ENCODE results near the gene ATRN.
"Not testable (repeated sequence)": the region's sequence is repeated elsewhere in the genome, so short reads cannot be mapped to it uniquely, and the experiment has no call there.

ATRN gene

DNA sequence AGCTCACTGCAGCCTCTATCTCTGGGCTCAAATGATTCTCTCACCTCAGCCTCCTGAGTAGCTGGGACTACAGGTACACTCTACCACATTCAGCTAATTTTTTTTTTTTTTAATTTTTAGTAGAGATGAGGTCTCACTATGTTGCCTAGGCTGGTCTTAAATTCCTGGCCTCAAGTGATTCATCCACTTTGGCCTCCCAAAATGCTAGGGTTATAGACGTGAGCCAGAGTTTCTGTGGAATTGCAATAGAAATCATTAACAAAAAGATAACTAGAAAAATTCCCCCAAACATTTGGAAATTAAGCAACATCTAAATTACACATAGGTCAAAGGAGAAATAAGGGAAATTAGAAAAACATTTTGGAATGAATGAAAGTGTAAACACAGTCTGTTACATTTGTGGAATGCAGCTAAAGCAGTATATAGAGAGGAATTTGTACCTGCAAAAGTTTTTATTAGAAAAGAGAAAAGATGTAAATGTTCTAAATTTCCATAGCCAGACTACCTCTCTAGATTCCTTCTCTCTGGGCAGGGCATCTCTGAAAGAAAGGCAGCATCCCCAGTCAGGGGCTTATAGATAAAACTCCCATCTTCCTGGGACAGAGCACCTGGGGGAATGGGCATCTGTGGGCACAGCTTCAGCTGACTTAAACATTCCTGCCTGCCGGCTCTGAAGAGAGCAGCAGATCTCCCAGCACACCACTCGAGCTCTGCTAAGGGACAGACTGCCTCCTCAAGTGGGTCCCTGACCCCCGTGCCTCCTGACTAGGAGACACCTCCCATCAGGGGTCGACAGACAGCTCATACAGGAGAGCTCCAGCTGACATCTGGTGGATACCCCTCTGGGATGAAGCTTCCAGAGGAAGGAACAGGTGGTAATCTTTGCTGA, 51.3 kb downstream of the ATRN start:
- DNase-seq = no peak

DNA sequence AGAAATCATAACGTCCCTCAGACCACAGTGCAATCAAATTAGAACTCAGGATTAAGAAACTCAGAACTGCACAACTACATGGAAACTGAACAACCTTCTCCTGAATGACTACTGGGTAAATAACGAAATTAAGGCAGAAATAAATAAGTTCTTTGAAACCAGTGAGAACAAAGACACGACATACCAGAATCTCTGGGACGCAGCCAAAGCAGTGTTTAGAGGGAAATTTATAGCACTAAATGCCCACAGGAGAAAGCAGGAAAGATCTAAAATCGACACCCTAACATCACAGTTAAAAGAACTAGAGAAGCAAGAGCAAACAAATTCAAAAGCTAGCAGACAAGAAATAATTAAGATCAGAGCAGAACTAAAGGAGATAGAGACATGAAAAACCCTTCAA, 53.9 kb downstream of the ATRN start:
- not testable (repeated sequence) for DNase-seq

DNA sequence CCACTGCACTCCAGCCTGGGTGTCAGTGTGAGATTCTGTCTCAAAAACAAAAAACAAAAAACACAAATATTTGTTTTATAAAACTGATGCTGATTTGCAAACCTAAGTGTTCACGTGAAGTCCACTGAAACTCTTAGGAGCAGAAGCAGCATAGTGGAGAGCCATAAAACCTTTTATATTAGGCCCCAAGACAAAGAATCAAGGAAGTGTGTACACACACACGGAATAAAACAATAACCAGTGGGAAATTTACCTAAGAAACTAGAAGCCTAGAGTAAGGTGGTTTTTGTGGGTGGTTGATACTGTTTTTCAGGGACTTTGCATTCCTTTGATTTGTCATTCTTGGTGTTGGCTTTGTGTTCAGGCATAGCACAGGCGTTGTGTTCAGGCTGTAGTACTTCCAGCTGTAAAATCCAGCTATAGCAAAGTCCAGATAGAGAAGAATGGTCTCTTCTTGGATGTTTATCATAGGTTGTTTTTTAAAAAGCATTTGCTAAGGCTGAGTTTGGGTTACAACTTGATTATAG, 61.3 kb downstream of the ATRN start:
- DNase-seq = no peak

DNA sequence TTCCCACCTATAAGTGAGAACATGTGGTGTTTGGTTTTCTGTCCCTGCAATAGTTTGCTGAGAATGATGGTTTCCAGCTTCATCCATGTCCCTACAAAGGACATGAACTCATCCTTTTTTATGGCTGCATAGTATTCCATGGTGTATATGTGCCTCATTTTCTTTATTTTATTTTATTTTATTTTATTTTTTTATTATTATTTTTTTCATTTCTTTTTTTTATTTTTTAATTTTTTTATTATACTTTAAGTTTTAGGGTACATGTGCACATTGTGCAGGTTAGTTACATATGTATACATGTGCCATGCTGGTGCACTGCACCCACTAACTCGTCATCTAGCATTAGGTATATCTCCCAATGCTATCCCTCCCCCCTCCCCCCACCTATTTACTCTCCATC, 66.9 kb downstream of the ATRN start:
- not testable (repeated sequence) for DNase-seq

GRCh38 chr20:3539311-3540107, 68.7 kb downstream of the ATRN start:
- no peak for DNase-seq

DNA sequence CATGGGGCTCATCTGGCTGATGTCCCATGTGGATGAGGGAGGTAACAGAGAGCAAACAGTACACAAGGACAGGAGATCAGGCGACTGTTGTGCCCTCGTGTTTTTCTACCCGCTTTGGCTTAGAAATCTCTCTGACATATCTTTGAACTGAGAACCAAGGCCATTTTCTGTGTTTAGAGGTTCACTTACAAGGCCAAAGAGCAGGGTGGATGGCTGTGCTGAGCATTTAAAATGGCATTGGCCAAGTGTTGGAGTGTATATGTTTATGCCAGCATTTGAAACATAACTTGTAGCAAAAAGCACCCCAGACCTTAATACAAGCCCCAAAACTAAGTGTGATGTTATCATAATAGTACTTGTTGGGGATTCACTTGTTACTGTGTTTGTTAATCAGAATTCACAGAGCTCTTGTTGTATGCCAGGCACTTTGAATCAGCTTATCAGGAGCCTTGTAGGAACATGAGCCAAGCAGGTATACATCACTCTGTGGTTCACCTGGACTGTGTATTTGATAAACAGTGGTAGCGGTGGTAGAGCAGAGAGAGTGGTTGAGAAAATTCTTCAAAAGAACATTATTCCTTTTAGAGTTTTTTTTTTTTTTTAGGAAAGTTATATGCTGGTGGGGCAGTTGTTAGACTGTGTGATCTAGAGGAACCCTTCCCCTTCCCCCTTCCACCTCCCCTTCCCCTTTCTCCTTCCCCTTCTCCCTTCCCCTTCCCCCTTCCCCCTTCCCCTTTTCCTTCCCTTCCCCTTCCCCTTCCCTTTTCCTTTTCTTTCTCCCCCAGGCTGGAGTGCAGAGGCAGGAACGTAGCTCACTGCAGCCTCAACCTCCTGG, 71.3 kb downstream of the ATRN start:
- DNase-seq = no peak

- no peak for DNase-seq
Measured at GRCh38 chr20:3543901-3544507, 73.2 kb downstream of the ATRN start.

- DNase-seq = no peak
Measured at GRCh38 chr20:3545401-3545925, 74.6 kb downstream of the ATRN start.

GRCh38 chr20:3547906-3548305, 77.1 kb downstream of the ATRN start:
- no peak for DNase-seq

- DNase-seq = no peak
Measured at GRCh38 chr20:3550837-3551236, 80.0 kb downstream of the ATRN start.

DNA sequence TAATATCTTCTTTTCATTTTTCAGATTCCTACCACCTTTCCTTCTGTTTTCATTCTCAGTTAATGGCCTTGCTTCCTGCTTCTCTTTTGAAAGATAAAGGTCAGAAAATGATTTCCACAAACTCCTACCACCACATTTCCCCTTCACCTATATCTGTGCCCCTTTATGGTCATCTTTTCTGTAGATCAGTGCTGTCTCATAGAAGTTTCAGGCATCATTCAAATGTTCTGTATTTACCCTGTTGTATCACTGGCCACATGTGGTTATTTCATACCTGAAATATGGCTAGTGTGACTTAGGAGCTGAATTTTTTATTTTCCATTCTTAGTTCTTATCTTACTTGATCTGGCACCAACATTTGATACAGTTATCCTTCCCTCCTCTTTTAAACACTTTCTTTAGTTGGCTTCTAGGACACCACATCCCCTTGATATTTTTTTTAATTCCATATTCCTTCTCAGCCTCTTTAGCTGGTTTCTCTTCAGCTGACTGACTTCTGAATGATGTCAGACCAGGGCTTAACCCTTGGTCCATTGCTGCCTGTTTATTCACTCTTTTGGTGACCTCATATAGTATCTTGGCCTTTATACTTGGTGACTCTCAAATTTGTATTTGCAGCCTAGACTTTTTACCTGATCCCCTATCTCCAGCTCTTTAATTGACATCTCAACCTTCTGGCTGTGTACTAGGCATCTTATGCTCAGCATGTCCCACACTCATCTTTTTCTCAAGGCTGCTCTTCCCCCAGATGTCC, 81.0 kb downstream of the ATRN start:
- no peak for DNase-seq

DNA sequence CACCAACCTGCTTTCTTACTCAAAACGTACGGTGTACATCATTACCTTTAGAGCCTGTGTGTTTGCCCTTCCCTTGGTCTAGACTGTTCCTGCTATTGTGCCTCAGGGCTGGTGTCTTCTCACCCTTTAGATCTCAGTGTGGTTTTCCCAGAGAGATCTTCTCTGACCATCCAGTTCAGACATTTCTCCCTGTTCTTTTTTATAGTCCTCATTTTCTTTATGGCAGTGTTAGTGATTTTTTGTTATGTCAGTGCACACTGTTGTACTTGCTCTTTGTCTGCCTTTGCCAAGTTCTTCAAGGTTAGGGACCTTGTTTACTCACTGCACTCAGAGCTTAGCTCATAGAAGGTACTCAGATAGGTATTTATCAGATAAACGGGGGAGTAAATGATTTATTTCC, 82.8 kb downstream of the ATRN start:
- DNase-seq = no peak

GRCh38 chr20:3557237-3557785, 86.5 kb downstream of the ATRN start:
- DNase-seq = no peak

- DNase-seq = no peak
Measured at GRCh38 chr20:3559231-3559630, 88.4 kb downstream of the ATRN start.

DNA sequence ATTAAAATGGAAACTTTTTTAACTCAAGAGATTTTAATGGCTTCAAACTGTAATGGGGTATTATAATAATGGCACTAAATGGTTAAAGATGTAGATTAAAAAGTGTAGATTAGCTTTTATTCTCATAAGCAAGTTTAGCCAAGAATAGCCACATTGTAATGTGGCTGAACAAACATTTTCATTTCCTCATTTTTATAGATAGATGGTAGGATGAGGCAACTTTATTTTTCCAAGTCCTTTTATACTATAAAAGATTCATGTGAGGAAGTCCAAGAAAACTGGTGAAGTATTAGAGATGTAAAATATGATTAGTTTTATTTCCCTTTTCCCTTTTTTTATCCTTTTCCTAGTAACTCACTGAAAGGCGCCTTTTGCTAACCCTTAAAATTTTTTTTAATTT, 88.8 kb downstream of the ATRN start:
- no peak for DNase-seq

- DNase-seq = no peak
Measured at GRCh38 chr20:3560162-3560561, 89.3 kb downstream of the ATRN start.

GRCh38 chr20:3560578-3560977, 89.8 kb downstream of the ATRN start:
- no peak for DNase-seq

DNA sequence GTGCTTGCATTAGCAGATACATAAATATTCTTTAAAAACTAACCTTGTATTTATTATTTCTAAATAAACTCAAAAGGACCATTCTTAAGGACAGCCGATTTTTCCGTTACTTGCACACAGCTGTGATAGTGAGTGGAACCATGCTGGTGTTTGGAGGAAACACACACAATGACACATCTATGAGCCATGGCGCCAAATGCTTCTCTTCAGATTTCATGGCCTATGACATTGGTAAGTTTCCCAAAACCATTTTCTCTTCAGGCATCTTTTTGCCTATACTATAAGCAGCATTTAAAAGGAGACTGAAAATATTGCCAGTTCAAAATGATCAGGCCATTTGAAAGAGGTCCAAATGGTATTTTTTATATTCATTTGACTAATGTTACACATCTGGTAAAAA, 92.3 kb downstream of the ATRN start:
- DNase-seq = no peak

DNA sequence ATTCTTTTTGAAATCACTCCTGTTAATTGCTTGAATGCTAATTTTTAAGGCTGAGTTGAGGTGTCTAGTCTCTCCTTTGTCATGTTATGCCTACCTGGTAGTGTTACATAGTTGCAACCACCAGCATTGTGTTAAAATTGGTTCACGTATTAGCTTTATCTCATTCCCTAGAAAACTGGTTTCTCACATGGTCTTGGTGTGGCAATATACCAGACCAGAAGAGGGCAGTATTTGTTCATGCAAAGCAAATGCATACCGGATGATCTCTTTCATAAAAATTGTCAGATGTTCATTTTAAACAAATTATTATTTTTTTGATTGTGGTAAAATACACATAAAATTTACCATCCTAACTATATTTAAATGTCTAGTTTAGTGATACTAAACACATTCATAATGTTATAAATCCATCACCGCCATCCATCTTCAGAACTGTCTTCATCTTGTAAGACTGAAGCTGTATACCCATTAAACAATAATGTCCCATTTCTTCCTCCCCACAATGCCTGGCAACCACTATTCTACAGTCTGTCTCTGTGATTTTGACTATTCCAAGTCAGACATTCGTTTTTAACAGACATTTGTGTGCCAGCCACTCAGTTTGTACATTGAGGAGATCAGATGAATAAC, 92.8 kb downstream of the ATRN start:
- no peak for DNase-seq

GRCh38 chr20:3565851-3566250, 95.0 kb downstream of the ATRN start:
- DNase-seq = no peak
